Keratinocyte (primary cell): ENCODE data around the gene HOXB8. TPM values are rescaled to one million over a fixed set of nuclear protein-coding genes. Genes with fewer than 3 reads are reported as not detected.

Experiments
- DNase-seq: peaks from one replicate; pipeline ENCODE4 v3.0.0-alpha.2; 2011; ENCODE audit warnings: low read depth, missing footprints, low spot score
- FAIRE-seq: peaks from 2 replicates; lab custom pipeline; 2011; peaks lifted over from hg19 to GRCh38; lab: Jason Lieb, UNC
- H2AFZ ChIP-seq: 2 replicates; pipeline ENCODE4 v1.6.0; 2012; ENCODE audit warnings: low read length, control low read depth, inconsistent platforms; ENCODE audit not compliant: control insufficient read depth
- H3K27ac ChIP-seq: 2 replicates; pipeline ENCODE4 v1.5.1; 2011; ENCODE audit warnings: low read length; ENCODE audit not compliant: control insufficient read depth, insufficient read depth
- H3K27me3 ChIP-seq: 3 replicates; pipeline ENCODE4 v1.6.0; 2011; ENCODE audit warnings: low read length; ENCODE audit not compliant: control insufficient read depth, insufficient read depth; ENCODE audit errors: extremely low read depth
- H3K36me3 ChIP-seq, 2 experiments: 2 replicates in 1 of 2; 3 replicates in 1 of 2; pipeline ENCODE4 v1.5.1; 2011; ENCODE audit warnings: low read length in 2 of 2, mild to moderate bottlenecking in 1 of 2; ENCODE audit not compliant: control insufficient read depth in 2 of 2, insufficient read depth in 2 of 2; ENCODE audit errors: extremely low read depth in 1 of 2
- H3K4me1 ChIP-seq: 3 replicates; pipeline ENCODE4 v1.5.1; 2011; ENCODE audit warnings: low read length; ENCODE audit not compliant: control insufficient read depth, insufficient read depth; ENCODE audit errors: extremely low read depth
- H3K4me2 ChIP-seq: 3 replicates; pipeline ENCODE4 v1.6.0; 2011; ENCODE audit warnings: low read depth, low read length; ENCODE audit not compliant: control insufficient read depth, insufficient read depth; ENCODE audit errors: extremely low read depth
- H3K4me3 ChIP-seq, 3 experiments: fragments of 200-600 bp in 1 of 3; sonication (generic) in 1 of 3; 2 replicates in 2 of 3; 3 replicates in 1 of 3; pipeline ENCODE4 v1.5.1; 2011 to 2016; ENCODE audit warnings: low read length in 3 of 3, mild to moderate bottlenecking in 3 of 3, control low read depth in 2 of 3, inconsistent platforms in 1 of 3, low read depth in 1 of 3, mixed read lengths in 1 of 3, mixed run types in 1 of 3, moderate library complexity in 1 of 3; ENCODE audit not compliant: control insufficient read depth in 2 of 3, insufficient read depth in 2 of 3; ENCODE audit errors: extremely low read depth in 1 of 3
- H3K79me2 ChIP-seq: 2 replicates; pipeline ENCODE4 v1.6.0; 2012; ENCODE audit warnings: low read length; ENCODE audit not compliant: control insufficient read depth, insufficient read depth
- H3K9ac ChIP-seq: 3 replicates; pipeline ENCODE4 v1.6.0; 2011; ENCODE audit warnings: low read length; ENCODE audit not compliant: control insufficient read depth, insufficient read depth; ENCODE audit errors: extremely low read depth
- H3K9me1 ChIP-seq: 3 replicates; pipeline ENCODE4 v1.6.0; 2011; ENCODE audit warnings: low read length; ENCODE audit not compliant: control insufficient read depth, insufficient read depth; ENCODE audit errors: extremely low read depth
- H3K9me3 ChIP-seq: 2 replicates; pipeline ENCODE4 v1.5.1; 2012; ENCODE audit warnings: low read depth, low read length; ENCODE audit not compliant: control insufficient read depth
- H4K20me1 ChIP-seq: 3 replicates; pipeline ENCODE4 v1.6.0; 2011; ENCODE audit warnings: low read length; ENCODE audit not compliant: control insufficient read depth, insufficient read depth; ENCODE audit errors: extremely low read depth
- EZH2 ChIP-seq: IDR thresholded peaks from one replicate; pipeline ENCODE4 v1.6.1; 2012; ENCODE audit warnings: inconsistent platforms, mild to moderate bottlenecking, low read length, moderate library complexity
- dilution Hi-C: fragments of 300-500 bp; cut with MboI; formaldehyde crosslinking; loops from one replicate; pipeline ENCODE4 v1.7.0; 2020; ENCODE audit warnings: low sequenced_read_pairs; ENCODE audit not compliant: extremely low pct_ligation_motif_present
- polyA plus RNA-seq, 5 experiments: library from polyadenylated mRNA; depleted of rRNA in 3 of 5; stranded (reverse) in 3 of 5; stranded (forward) in 1 of 5; unstranded in 1 of 5; fragments of >200 nt; gene quantifications; 1 replicate in 1 of 5; 2 replicates in 3 of 5; 3 replicates in 1 of 5; pipeline versions ENCODE4 v1.2.1 to v1.2.3, GENCODE V29; 2011 to 2012; ENCODE audit warnings: missing spikeins in 2 of 5, low read depth in 1 of 5, low replicate concordance in 1 of 5
- small RNA-seq, 3 experiments: library from RNA; depleted of rRNA; stranded (forward); fragments of <200 nt; gene quantifications; one replicate each; pipeline ENCODE3, GENCODE V24; 2012; ENCODE audit warnings: low read depth in 3 of 3, low replicate concordance in 1 of 3; ENCODE audit not compliant: insufficient read length in 3 of 3
- TF ChIP-seq, protein P1 (sequence below), 3 experiments: IDR thresholded peaks in 1 of 3; conservative IDR thresholded peaks in 1 of 3; optimal IDR thresholded peaks in 1 of 3; 2 replicates in 2 of 3; 3 replicates in 1 of 3; pipeline versions ENCODE3 to v1.5.1; 2011; ENCODE audit warnings: low read length in 3 of 3, mild to moderate bottlenecking in 3 of 3, moderate library complexity in 2 of 3, control low read depth in 1 of 3, inconsistent platforms in 1 of 3; ENCODE audit not compliant: insufficient read depth in 2 of 3; ENCODE audit errors: extremely low read depth in 1 of 3

Gene HOXB8
- polyA plus RNA-seq, 1 donor (not counting 4 experiments of a cell fraction or from before 2014, with no cell fraction given): not detected

DNA sequence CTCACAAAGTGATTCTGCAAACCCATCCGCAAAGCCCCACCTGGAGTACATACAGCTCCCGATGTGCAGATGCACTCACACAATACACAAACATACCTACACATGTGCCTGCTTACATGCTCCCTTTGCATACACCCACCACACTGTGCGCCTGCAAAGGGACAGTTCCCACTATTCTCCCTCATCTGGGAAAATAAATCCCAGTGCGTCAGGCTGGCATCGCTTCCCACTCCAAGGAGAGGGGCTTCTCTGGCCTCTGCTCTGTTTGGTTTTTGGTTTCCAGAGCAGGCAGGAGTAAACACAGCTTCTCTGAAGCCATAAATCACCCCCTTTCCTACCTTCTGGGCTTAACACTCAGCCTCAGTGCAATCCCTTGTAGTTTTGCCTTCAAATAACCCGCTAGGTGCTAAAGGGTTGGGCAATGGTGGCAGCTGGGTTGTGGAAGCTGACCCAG is 51.7 kb downstream of the HOXB8 start:
- H3K27ac ChIP-seq: no peak overlapping the region
- H3K9me1 ChIP-seq: no peaks in the 10 kb centered on the region
- no peaks in the 10 kb centered on the region for H3K4me1 ChIP-seq
- peak overlapping the region; percentile 7 for H3K4me2 ChIP-seq
- TF ChIP-seq, protein P1, sequence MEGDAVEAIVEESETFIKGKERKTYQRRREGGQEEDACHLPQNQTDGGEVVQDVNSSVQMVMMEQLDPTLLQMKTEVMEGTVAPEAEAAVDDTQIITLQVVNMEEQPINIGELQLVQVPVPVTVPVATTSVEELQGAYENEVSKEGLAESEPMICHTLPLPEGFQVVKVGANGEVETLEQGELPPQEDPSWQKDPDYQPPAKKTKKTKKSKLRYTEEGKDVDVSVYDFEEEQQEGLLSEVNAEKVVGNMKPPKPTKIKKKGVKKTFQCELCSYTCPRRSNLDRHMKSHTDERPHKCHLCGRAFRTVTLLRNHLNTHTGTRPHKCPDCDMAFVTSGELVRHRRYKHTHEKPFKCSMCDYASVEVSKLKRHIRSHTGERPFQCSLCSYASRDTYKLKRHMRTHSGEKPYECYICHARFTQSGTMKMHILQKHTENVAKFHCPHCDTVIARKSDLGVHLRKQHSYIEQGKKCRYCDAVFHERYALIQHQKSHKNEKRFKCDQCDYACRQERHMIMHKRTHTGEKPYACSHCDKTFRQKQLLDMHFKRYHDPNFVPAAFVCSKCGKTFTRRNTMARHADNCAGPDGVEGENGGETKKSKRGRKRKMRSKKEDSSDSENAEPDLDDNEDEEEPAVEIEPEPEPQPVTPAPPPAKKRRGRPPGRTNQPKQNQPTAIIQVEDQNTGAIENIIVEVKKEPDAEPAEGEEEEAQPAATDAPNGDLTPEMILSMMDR (optimal IDR thresholded peaks at IDR 0.05 in 1 of 3, IDR thresholded peaks at IDR 0.05 in 1 of 3, conservative IDR thresholded peaks at IDR 0.05 in 1 of 3; ENCODE audit: extremely low read depth in 1 of 3, insufficient read depth in 2 of 3, low read length in 3 of 3): no peak
- peak; percentile 52 for TF ChIP-seq EZH2
- no peak overlapping the region for H3K9ac ChIP-seq
- peaks cover 0 to 3% of the 10 kb centered on the region in 2 experiments for H3K36me3 ChIP-seq
- H3K79me2 ChIP-seq: no peaks in the 10 kb centered on the region
- no peak overlapping the region for H3K4me3 ChIP-seq
- DNase-seq (no peak), FAIRE-seq (no peak)
- dilution Hi-C loops: no loop called here
- peaks cover 51% of the 10 kb centered on the region for H3K27me3 ChIP-seq
- no peaks in the 10 kb centered on the region for H4K20me1 ChIP-seq
- H3K9me3 ChIP-seq: no peaks in the 10 kb centered on the region
- no peak overlapping the region for H2AFZ ChIP-seq

DNA sequence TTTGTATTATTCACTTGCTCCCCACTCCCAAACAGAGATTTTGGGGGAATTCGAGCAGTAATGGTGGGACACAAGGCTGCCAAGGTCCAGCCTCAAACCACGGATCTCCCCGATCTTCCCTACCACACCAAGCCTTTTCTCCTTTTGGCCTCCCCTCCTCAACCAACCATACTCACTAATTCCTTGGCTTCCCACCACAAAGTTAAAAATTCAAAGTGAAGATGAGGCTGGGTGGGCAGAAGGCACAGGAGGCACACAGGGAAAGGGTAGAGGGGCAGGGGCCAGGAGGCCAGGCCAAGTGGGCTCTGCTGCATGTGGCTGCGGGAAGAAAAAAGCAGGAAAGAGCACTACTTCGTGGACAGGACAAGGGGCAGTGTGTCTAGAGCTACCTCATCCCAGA is 52.2 kb downstream of the HOXB8 start:
- no peaks in the 10 kb centered on the region for H3K9me1 ChIP-seq
- no peaks in the 10 kb centered on the region for H4K20me1 ChIP-seq
- H3K27ac ChIP-seq: no peak overlapping the region
- peaks cover 50% of the 10 kb centered on the region for H3K27me3 ChIP-seq
- no peak overlapping the region for H3K4me3 ChIP-seq
- TF ChIP-seq EZH2: no peak
- TF ChIP-seq, protein P1 (optimal IDR thresholded peaks at IDR 0.05 in 1 of 3, IDR thresholded peaks at IDR 0.05 in 1 of 3, conservative IDR thresholded peaks at IDR 0.05 in 1 of 3; ENCODE audit: extremely low read depth in 1 of 3, insufficient read depth in 2 of 3, low read length in 3 of 3): no peak
- H3K9me3 ChIP-seq: no peaks in the 10 kb centered on the region
- H3K4me2 ChIP-seq: no peak overlapping the region
- H3K36me3 ChIP-seq: peaks cover 0 to 3% of the 10 kb centered on the region in 2 experiments
- no peak overlapping the region for H3K9ac ChIP-seq
- FAIRE-seq: no peak
- H3K79me2 ChIP-seq: no peaks in the 10 kb centered on the region
- no peaks in the 10 kb centered on the region for H3K4me1 ChIP-seq
- dilution Hi-C loops: no loop called here
- no peak overlapping the region for H2AFZ ChIP-seq
- DNase-seq: no peak

Small RNAs within 50 kb of the gene (small RNA-seq; reads per million reads assigned to genes)
- 0 to 0.75 (median 0.33) reads per million in 3 experiments for gene MIR196A1

Other genes starting within 250 kb of the HOXB8 start
- gene SKAP1, start 185.1 kb downstream of the HOXB8 start, polyA plus RNA-seq: 0.09 TPM in 1 of 3 replicates, not detected in the others
- gene HOXB1, start 84.3 kb downstream of the HOXB8 start, polyA plus RNA-seq: not detected in 3 replicates
- gene HOXB2, start 70.2 kb downstream of the HOXB8 start, polyA plus RNA-seq: 3.0 to 5.7 TPM (median 3.8 TPM) in 3 replicates
- gene HOXB4, start 36.9 kb downstream of the HOXB8 start, polyA plus RNA-seq: 0.46 to 0.89 TPM (median 0.59 TPM) in 3 replicates
- 0.63 to 1.2 TPM (median 1.1 TPM) in 3 replicates for gene HOXB3, start 25.1 kb downstream of the HOXB8 start, polyA plus RNA-seq
- 0.04 to 0.19 TPM in 2 of 3 replicates, not detected in the other for gene HOXB5, start 21.5 kb downstream of the HOXB8 start, polyA plus RNA-seq
- gene HOXB6, start 10.3 kb downstream of the HOXB8 start, polyA plus RNA-seq: 0.62 to 0.77 TPM (median 0.68 TPM) in 3 replicates
- 0.68 to 1.2 TPM (median 1.0 TPM) in 3 replicates for gene HOXB7, start 4.3 kb downstream of the HOXB8 start, polyA plus RNA-seq
- 0.03 TPM in 1 of 3 replicates, not detected in the others for gene HOXB9, start 11.1 kb upstream of the HOXB8 start, polyA plus RNA-seq
- not detected in 3 replicates for gene PRAC1, start 107.2 kb upstream of the HOXB8 start, polyA plus RNA-seq
- not detected in 3 replicates for gene PRAC2, start 107.9 kb upstream of the HOXB8 start, polyA plus RNA-seq
- not detected in 3 replicates for gene HOXB13, start 113.5 kb upstream of the HOXB8 start, polyA plus RNA-seq
- not detected in 3 replicates for gene TTLL6, start 201.9 kb upstream of the HOXB8 start, polyA plus RNA-seq
- gene CALCOCO2, start 215.7 kb upstream of the HOXB8 start, polyA plus RNA-seq: 58.8 to 79.7 TPM (median 76.0 TPM) in 3 replicates